IMR-90 (cell line): ENCODE data around the gene MORC2. TPM values are rescaled to one million over a fixed set of nuclear protein-coding genes. Genes with fewer than 3 reads are reported as not detected.

Experiments
- ATAC-seq: fragments of 200-7000 bp; cut with Tn5 transposase; 2 replicates; pipeline ENCODE4 v1.9.1; 2020; ENCODE audit warnings: low read depth, mild to moderate bottlenecking, moderate library complexity
- BruUV-seq: library from RNA; stranded (reverse); fragments of 400-500 nt; replicated peaks from 2 replicates; lab custom pipeline; 2021; lab: Mats Ljungman, UMichigan
- CTCF ChIA-PET: fragments of 300-600 bp; formaldehyde crosslinking; extraction: SDS; loops from one replicate; lab custom pipeline; 2021; ENCODE audit warnings: antibody characterized with exemption; lab: Yijun Ruan, JAX
- POLR2A ChIA-PET: fragments of 300-600 bp; sonication (Branson Sonifier 250); formaldehyde crosslinking; loops from one replicate; lab custom pipeline; 2022; ENCODE audit warnings: antibody characterized with exemption; ENCODE audit not compliant: unreplicated experiment; lab: Charles Lee
- DNase-seq: peaks from one replicate; pipeline ENCODE4 v3.0.0; 2013
- H2AFZ ChIP-seq: replicated peaks from 2 replicates; pipeline ENCODE3; 2013; ENCODE audit warnings: low read length, mild to moderate bottlenecking; ENCODE audit not compliant: poor library complexity
- H2AK5ac ChIP-seq: 2 replicates; pipeline ENCODE4 v1.6.1; 2013; ENCODE audit warnings: low read depth, low read length, inconsistent platforms
- H2AK9ac ChIP-seq: replicated peaks from 2 replicates; pipeline ENCODE3; 2013; ENCODE audit warnings: mild to moderate bottlenecking, low read depth, low read length, moderate library complexity; ENCODE audit not compliant: poor library complexity
- H2BK120ac ChIP-seq: 2 replicates; pipeline ENCODE4 v1.6.1; 2013; ENCODE audit warnings: low read depth, low read length, inconsistent platforms
- H2BK15ac ChIP-seq: 3 replicates; pipeline ENCODE4 v1.6.1; 2013; ENCODE audit warnings: low read depth, low read length, inconsistent platforms
- H2BK20ac ChIP-seq: 2 replicates; pipeline ENCODE4 v1.6.1; 2013; ENCODE audit warnings: low read depth, mild to moderate bottlenecking, inconsistent platforms, low read length, moderate library complexity
- H2BK5ac ChIP-seq: 2 replicates; pipeline ENCODE4 v1.6.1; 2013; ENCODE audit warnings: mild to moderate bottlenecking, low read depth, low read length, inconsistent platforms; ENCODE audit not compliant: poor library complexity, severe bottlenecking
- H3K14ac ChIP-seq: replicated peaks from 2 replicates; pipeline ENCODE4 v1.6.1; 2013; ENCODE audit warnings: low read depth, low read length, inconsistent platforms
- H3K18ac ChIP-seq: 2 replicates; pipeline ENCODE4 v1.6.1; 2013; ENCODE audit warnings: low read depth, low read length, control low read depth
- H3K23ac ChIP-seq: 2 replicates; pipeline ENCODE4 v1.6.1; 2013; ENCODE audit warnings: low read depth, low read length, inconsistent platforms
- H3K27ac ChIP-seq: 2 replicates; pipeline ENCODE4 v1.5.1; 2013; ENCODE audit warnings: mild to moderate bottlenecking, control low read depth, low read length; ENCODE audit not compliant: insufficient read depth
- H3K27me3 ChIP-seq: 2 replicates; pipeline ENCODE4 v1.6.1; 2013; ENCODE audit warnings: low read length; ENCODE audit not compliant: control insufficient read depth, insufficient read depth
- H3K36me3 ChIP-seq: 2 replicates; pipeline ENCODE4 v1.6.1; 2013; ENCODE audit warnings: low read length, mixed read lengths; ENCODE audit not compliant: control insufficient read depth, insufficient read depth
- H3K4ac ChIP-seq: 2 replicates; pipeline ENCODE4 v1.6.1; 2013; ENCODE audit warnings: low read depth, low read length, inconsistent platforms
- H3K4me1 ChIP-seq: 2 replicates; pipeline ENCODE4 v1.6.1; 2013; ENCODE audit warnings: low read length, mixed read lengths; ENCODE audit not compliant: control insufficient read depth, insufficient read depth
- H3K4me2 ChIP-seq: 2 replicates; pipeline ENCODE4 v1.6.1; 2013; ENCODE audit warnings: low read depth, mild to moderate bottlenecking, control low read depth, low read length, moderate library complexity
- H3K4me3 ChIP-seq: 2 replicates; pipeline ENCODE4 v1.5.1; 2013; ENCODE audit warnings: low read depth, mild to moderate bottlenecking, control low read depth, low read length, moderate library complexity; ENCODE audit not compliant: insufficient read depth
- H3K56ac ChIP-seq: 2 replicates; pipeline ENCODE4 v1.6.1; 2013; ENCODE audit warnings: low read length, inconsistent platforms; ENCODE audit not compliant: insufficient read depth; ENCODE audit errors: extremely low read depth
- H3K79me1 ChIP-seq, 2 experiments: 2 replicates each; pipeline ENCODE4 v1.6.1; 2013; ENCODE audit warnings: low read length in 2 of 2, inconsistent platforms in 1 of 2, low read depth in 1 of 2
- H3K9ac ChIP-seq: 2 replicates; pipeline ENCODE4 v1.6.1; 2013; ENCODE audit warnings: low read depth, low read length, control low read depth
- H3K9me1 ChIP-seq: 2 replicates; pipeline ENCODE4 v1.6.1; 2013; ENCODE audit warnings: low read length, inconsistent platforms; ENCODE audit not compliant: insufficient read depth
- H3K9me3 ChIP-seq: 2 replicates; pipeline ENCODE4 v1.6.1; 2013; ENCODE audit warnings: low read length; ENCODE audit not compliant: control insufficient read depth, insufficient read depth
- H4K20me1 ChIP-seq: 2 replicates; pipeline ENCODE4 v1.6.1; 2013; ENCODE audit warnings: low read length, inconsistent platforms; ENCODE audit not compliant: insufficient read depth
- H4K5ac ChIP-seq: 2 replicates; pipeline ENCODE4 v1.6.1; 2013; ENCODE audit warnings: mild to moderate bottlenecking, low read depth, low read length, control low read depth
- H4K8ac ChIP-seq, 2 experiments: 2 replicates each; pipeline ENCODE4 v1.6.1; 2013; ENCODE audit warnings: low read depth in 2 of 2, low read length in 2 of 2, control low read depth in 1 of 2, inconsistent platforms in 1 of 2
- H4K91ac ChIP-seq: 2 replicates; pipeline ENCODE4 v1.6.1; 2013; ENCODE audit warnings: low read depth, low read length, inconsistent platforms; ENCODE audit not compliant: insufficient read depth
- BHLHE40 ChIP-seq: fragments of 150-350 bp; IDR thresholded peaks from 2 replicates; pipeline ENCODE4 v1.6.1; 2016; ENCODE audit warnings: mild to moderate bottlenecking, low read depth, low read length
- CEBPB ChIP-seq: IDR thresholded peaks from 2 replicates; pipeline ENCODE4 v1.6.1; 2012; ENCODE audit warnings: low read depth, low read length, improper control_type of control experiment
- CHD1 ChIP-seq: IDR thresholded peaks from 2 replicates; pipeline ENCODE4 v1.6.1; 2012; ENCODE audit warnings: low read depth, low read length, improper control_type of control experiment
- MAZ ChIP-seq: IDR thresholded peaks from 2 replicates; pipeline ENCODE4 v1.6.1; 2012; ENCODE audit warnings: low read depth, mild to moderate bottlenecking, low read length, improper control_type of control experiment, moderate library complexity, borderline replicate concordance
- MXI1 ChIP-seq: IDR thresholded peaks from 2 replicates; pipeline ENCODE4 v1.6.1; 2012; ENCODE audit warnings: low read depth, mild to moderate bottlenecking, low read length, moderate library complexity, borderline replicate concordance
- NFE2L2 ChIP-seq: fragments of 150-350 bp; IDR thresholded peaks from 2 replicates; pipeline ENCODE4 v1.6.1; 2016; ENCODE audit warnings: low read depth, mild to moderate bottlenecking, low read length
- POLR2A ChIP-seq: IDR thresholded peaks from 2 replicates; pipeline ENCODE4 v1.6.1; 2012; ENCODE audit warnings: mild to moderate bottlenecking, low read depth, low read length
- RAD21 ChIP-seq: IDR thresholded peaks from 2 replicates; pipeline ENCODE4 v1.6.1; 2012; ENCODE audit warnings: low read length, improper control_type of control experiment
- RFX5 ChIP-seq: IDR thresholded peaks from 2 replicates; pipeline ENCODE4 v1.8.0; 2012; ENCODE audit warnings: low read depth, mild to moderate bottlenecking, low read length, moderate library complexity
- SMC3 ChIP-seq: fragments of 150-350 bp; IDR thresholded peaks from 2 replicates; pipeline ENCODE4 v1.6.1; 2016; ENCODE audit warnings: low read depth, mild to moderate bottlenecking, antibody characterized with exemption, low read length, moderate library complexity
- WGBS, 2 experiments: methylation state at CpG; one replicate each; pipeline versions ENCODE4 v1.1.5 to v1.1.7; 2013; ENCODE audit warnings: missing lambda C conversion rate in 2 of 2; ENCODE audit not compliant: insufficient read length in 1 of 2; ENCODE audit errors: extremely low coverage in 2 of 2; 5-methylcytosine and 5-hydroxymethylcytosine counted together
- dilution Hi-C: fragments of 300-500 bp; cut with HindIII; formaldehyde crosslinking; loops from one replicate; pipeline ENCODE4 v1.14.3; 2018; ENCODE audit warnings: low sequenced_read_pairs; ENCODE audit not compliant: unreplicated experiment
- in situ Hi-C: fragments of 300-500 bp; cut with MboI; formaldehyde crosslinking; loops from 3 replicates; pipeline ENCODE4 v1.14.3; 2019; ENCODE audit warnings: low sequenced_read_pairs, inconsistent platforms, mixed read lengths
- intact Hi-C: fragments of 100-400 bp; cut with micrococcal nuclease; formaldehyde crosslinking; loops from 2 replicates; pipeline ENCODE4 v1.10.0; 2022
- polyA plus RNA-seq, 3 experiments: library from polyadenylated mRNA; depleted of rRNA; stranded (reverse); fragments of >200 nt; gene quantifications; 2 replicates each; pipeline ENCODE4 v1.2.3, GENCODE V29; 2012; ENCODE audit warnings: low replicate concordance in 1 of 3
- total RNA-seq: library from RNA; depleted of rRNA; stranded (reverse); fragments of >200 nt; gene quantifications from 2 replicates; pipeline ENCODE4 v1.2.3, GENCODE V29; 2012
- TF ChIP-seq, protein P1 (sequence below): fragments of 150-350 bp; IDR thresholded peaks from 2 replicates; pipeline ENCODE4 v1.6.1; 2017; ENCODE audit warnings: mild to moderate bottlenecking, antibody characterized with exemption, low read length, low read depth
- TF ChIP-seq, protein P2 (sequence below): conservative IDR thresholded peaks from 2 replicates; pipeline ENCODE4 v1.5.1; 2012; ENCODE audit warnings: mild to moderate bottlenecking, low read depth, low read length, improper control_type of control experiment

MORC2 gene
- total and polyA plus RNA-seq, 2 of the 4 experiments (the other 2 are of a cell fraction) = 15.8 to 24.7 TPM

DNA sequence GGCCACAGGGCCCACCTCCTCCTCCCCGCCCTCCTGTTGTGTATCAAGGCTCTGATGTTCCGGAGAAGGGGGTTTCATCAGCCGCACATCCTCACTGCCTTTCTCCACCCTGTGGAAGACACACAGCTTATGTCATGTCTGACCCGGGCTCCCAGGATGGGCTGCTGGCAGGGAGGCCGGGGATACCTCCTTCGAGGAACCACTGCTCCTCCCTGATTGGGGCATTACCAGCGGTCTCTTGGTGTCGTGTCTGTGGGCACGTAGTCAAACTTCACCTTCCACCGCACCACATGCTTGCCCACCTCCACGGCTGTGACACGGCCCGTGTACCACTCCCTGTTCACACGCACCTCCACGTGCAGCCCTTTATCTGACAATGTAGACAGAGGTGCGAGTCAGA lies 35.9 kb downstream of the MORC2 start:
- dilution Hi-C loops = no loop called here

More for the DNA sequence above, 35.9 kb downstream of the MORC2 start:
- no peaks in the 10 kb centered on the region for H3K4me1 ChIP-seq
- no peak overlapping the region for H4K8ac ChIP-seq
- no peak overlapping the region for H3K27ac ChIP-seq
- peaks cover 0 to 8% of the 10 kb centered on the region in 2 experiments; a peak in 3 of 4 replicates for H3K79me1 ChIP-seq
- no peak overlapping the region for H3K56ac ChIP-seq
- no TSS peak for BruUV-seq
- no peak overlapping the region for H2BK20ac ChIP-seq
- no peak overlapping the region for H4K5ac ChIP-seq
- H2BK120ac ChIP-seq = no peak overlapping the region
- H3K36me3 ChIP-seq = peaks cover 82% of the 10 kb centered on the region
- 100% methylated on average over 4 of the region's 16 CpGs; no CpG with 5 or more reads in 1 of the 2 experiments for WGBS, 2 experiments
- in situ Hi-C loops (no loop called here), intact Hi-C loops (no loop called here)
- H3K14ac ChIP-seq = no peak overlapping the region
- H4K91ac ChIP-seq = no peak overlapping the region
- no peak overlapping the region for H3K4ac ChIP-seq
- ATAC-seq = no peak
- no peak overlapping the region for H3K9ac ChIP-seq
- no peaks in the 10 kb centered on the region for H3K27me3 ChIP-seq
- H2AFZ ChIP-seq = no peak overlapping the region
- no peaks in the 10 kb centered on the region for H3K9me3 ChIP-seq
- H2AK5ac ChIP-seq = no peak overlapping the region
- ChIA-PET POLR2A (no interaction called here), CTCF (no interaction called here)
- peaks cover 5% of the 10 kb centered on the region; the same call in 1 of the 2 replicates for H4K20me1 ChIP-seq
- H3K4me3 ChIP-seq = no peak overlapping the region
- H3K9me1 ChIP-seq = no peaks in the 10 kb centered on the region
- no peak for DNase-seq
- no peak for TF ChIP-seq MXI1
- TF ChIP-seq CHD1 = no peak
- TF ChIP-seq POLR2A = no peak
- no peak for TF ChIP-seq RFX5
- TF ChIP-seq RAD21 = no peak
- no peak for TF ChIP-seq BHLHE40
- no peak for TF ChIP-seq MAZ
- TF ChIP-seq, protein P1, sequence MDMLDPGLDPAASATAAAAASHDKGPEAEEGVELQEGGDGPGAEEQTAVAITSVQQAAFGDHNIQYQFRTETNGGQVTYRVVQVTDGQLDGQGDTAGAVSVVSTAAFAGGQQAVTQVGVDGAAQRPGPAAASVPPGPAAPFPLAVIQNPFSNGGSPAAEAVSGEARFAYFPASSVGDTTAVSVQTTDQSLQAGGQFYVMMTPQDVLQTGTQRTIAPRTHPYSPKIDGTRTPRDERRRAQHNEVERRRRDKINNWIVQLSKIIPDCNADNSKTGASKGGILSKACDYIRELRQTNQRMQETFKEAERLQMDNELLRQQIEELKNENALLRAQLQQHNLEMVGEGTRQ = no peak
- no peak for TF ChIP-seq SMC3
- no peak for TF ChIP-seq NFE2L2
- TF ChIP-seq, protein P2, sequence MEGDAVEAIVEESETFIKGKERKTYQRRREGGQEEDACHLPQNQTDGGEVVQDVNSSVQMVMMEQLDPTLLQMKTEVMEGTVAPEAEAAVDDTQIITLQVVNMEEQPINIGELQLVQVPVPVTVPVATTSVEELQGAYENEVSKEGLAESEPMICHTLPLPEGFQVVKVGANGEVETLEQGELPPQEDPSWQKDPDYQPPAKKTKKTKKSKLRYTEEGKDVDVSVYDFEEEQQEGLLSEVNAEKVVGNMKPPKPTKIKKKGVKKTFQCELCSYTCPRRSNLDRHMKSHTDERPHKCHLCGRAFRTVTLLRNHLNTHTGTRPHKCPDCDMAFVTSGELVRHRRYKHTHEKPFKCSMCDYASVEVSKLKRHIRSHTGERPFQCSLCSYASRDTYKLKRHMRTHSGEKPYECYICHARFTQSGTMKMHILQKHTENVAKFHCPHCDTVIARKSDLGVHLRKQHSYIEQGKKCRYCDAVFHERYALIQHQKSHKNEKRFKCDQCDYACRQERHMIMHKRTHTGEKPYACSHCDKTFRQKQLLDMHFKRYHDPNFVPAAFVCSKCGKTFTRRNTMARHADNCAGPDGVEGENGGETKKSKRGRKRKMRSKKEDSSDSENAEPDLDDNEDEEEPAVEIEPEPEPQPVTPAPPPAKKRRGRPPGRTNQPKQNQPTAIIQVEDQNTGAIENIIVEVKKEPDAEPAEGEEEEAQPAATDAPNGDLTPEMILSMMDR = no peak
- TF ChIP-seq CEBPB = no peak
- H3K18ac ChIP-seq = no peak overlapping the region
- H2BK5ac ChIP-seq = no peak overlapping the region
- no peak overlapping the region for H3K23ac ChIP-seq
- no peak overlapping the region for H2AK9ac ChIP-seq
- no peak overlapping the region for H3K4me2 ChIP-seq
- no peak overlapping the region for H2BK15ac ChIP-seq
